Ascending aorta (tissue), 2 donors: ENCODE measurements around the gene PGM3. TPM values are rescaled to one million over a fixed set of nuclear protein-coding genes. Genes with fewer than 3 reads are reported as not detected.

Experiments used
- DNase-seq, 2 donors: peaks; one replicate each; pipeline ENCODE4 v3.0.0-alpha.2; 2019; ENCODE audit warnings: low spot score in 2 of 2
- H3K27ac ChIP-seq, 2 donors: fragments of 200-600 bp; sonication (generic); one replicate each; pipeline ENCODE4 v1.5.1; 2016 to 2017; ENCODE audit warnings: mild to moderate bottlenecking in 1 of 2
- H3K27me3 ChIP-seq: fragments of 200-600 bp; sonication (generic); one replicate; pipeline ENCODE4 v1.5.1; 2017
- H3K36me3 ChIP-seq, 2 donors: fragments of 200-600 bp; sonication (generic); one replicate each; pipeline ENCODE4 v1.5.1; 2016
- H3K4me1 ChIP-seq, 2 donors: fragments of 200-600 bp; sonication (generic); one replicate each; pipeline ENCODE4 v1.5.1; 2016 to 2017; ENCODE audit warnings: mild to moderate bottlenecking in 1 of 2
- H3K4me3 ChIP-seq, 2 donors: fragments of 200-600 bp; sonication (generic); one replicate each; pipeline ENCODE4 v1.5.1; 2016 to 2017; ENCODE audit warnings: mild to moderate bottlenecking in 1 of 2
- H3K9me3 ChIP-seq, 2 donors: fragments of 200-600 bp; sonication (generic); one replicate each; pipeline ENCODE4 v1.5.1; 2016
- CTCF ChIP-seq, 3 experiments: fragments of 200-600 bp in 2 of 3; fragments of 450-650 bp in 1 of 3; sonication (generic) in 2 of 3; IDR thresholded peaks; one replicate each; pipeline ENCODE4 v1.5.1; 2016 to 2019; ENCODE audit warnings: antibody characterized with exemption in 3 of 3, mild to moderate bottlenecking in 1 of 3, moderate library complexity in 1 of 3
- intact Hi-C: fragments of 100-400 bp; cut with DNase I; formaldehyde crosslinking; loops from one replicate; pipeline ENCODE4 v1.15.1; 2023
- total RNA-seq: library from RNA; depleted of rRNA; stranded (reverse); fragments of >200 nt; gene quantifications from one replicate; pipeline ENCODE4 v1.1.0, GENCODE V29; 2016

The PGM3 gene
- total RNA-seq, 1 donor from 2014 or later, result 17.9 TPM

- Histone ChIP-seq H3K9me3 (no peaks in the 10 kb centered on the region), H3K4me1 (no peaks in the 10 kb centered on the region)
- intact Hi-C loops, result no loop called here
Observed at GRCh38 chr6:83126807-83127206, 66.3 kb downstream of the PGM3 start.

GRCh38 chr6:83126223-83126622 lies 66.8 kb downstream of the PGM3 start:
- Histone ChIP-seq H3K4me3 (no peak overlapping the region), H3K27ac (no peak overlapping the region), H3K4me1 (no peaks in the 10 kb centered on the region), H3K36me3 (peaks cover 39 to 75% of the 10 kb centered on the region in 2 donors), H3K9me3 (no peaks in the 10 kb centered on the region), H3K27me3 (no peaks in the 10 kb centered on the region)
- intact Hi-C loops, result no loop called here
- no peak for DNase-seq
- no peak for TF ChIP-seq CTCF (IDR thresholded peaks at IDR 0.05)

More at GRCh38 chr6:83126807-83127206, 66.3 kb downstream of the PGM3 start:
- Histone ChIP-seq H3K4me3 (no peak overlapping the region), H3K36me3 (peaks cover 41 to 78% of the 10 kb centered on the region in 2 donors), H3K27ac (no peak overlapping the region), H3K27me3 (no peaks in the 10 kb centered on the region)
- DNase-seq, result no peak
- TF ChIP-seq CTCF (IDR thresholded peaks at IDR 0.05), result no peak

DNA sequence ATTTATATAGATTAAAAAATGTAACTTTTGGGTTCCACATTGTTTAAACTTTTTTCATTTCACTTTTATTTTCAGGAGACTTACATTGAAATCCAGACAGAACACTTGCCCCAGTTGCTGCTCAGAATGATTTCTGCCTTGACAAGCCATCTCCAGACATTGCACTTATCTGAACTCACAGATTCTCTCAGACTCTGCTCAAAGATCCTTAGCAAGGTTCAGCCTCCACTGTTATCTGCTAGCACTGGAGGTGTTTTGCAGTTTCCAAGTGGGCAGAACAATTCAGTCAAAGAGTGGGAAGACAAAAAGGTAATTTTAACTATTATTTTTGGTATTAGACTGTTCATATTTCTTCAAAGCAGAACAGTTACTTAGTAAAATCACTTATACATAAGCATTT lies 67.6 kb downstream of the PGM3 start:
- no peak for TF ChIP-seq CTCF (IDR thresholded peaks at IDR 0.05)
- Histone ChIP-seq H3K36me3 (peaks cover 35 to 77% of the 10 kb centered on the region in 2 donors), H3K27ac (no peak overlapping the region), H3K4me1 (no peaks in the 10 kb centered on the region), H3K9me3 (no peaks in the 10 kb centered on the region), H3K4me3 (no peak overlapping the region), H3K27me3 (no peaks in the 10 kb centered on the region)
- no peak for DNase-seq
- intact Hi-C loops, result no loop called here

- no peak for TF ChIP-seq CTCF (IDR thresholded peaks at IDR 0.05)
- Histone ChIP-seq H3K36me3 (peaks cover 31 to 71% of the 10 kb centered on the region in 2 donors), H3K27me3 (no peaks in the 10 kb centered on the region), H3K4me1 (no peaks in the 10 kb centered on the region), H3K4me3 (no peak overlapping the region), H3K27ac (no peak overlapping the region), H3K9me3 (no peaks in the 10 kb centered on the region)
- no peak for DNase-seq
- intact Hi-C loops, result no loop called here
Observed at GRCh38 chr6:83124553-83124952, 68.5 kb downstream of the PGM3 start.

DNA sequence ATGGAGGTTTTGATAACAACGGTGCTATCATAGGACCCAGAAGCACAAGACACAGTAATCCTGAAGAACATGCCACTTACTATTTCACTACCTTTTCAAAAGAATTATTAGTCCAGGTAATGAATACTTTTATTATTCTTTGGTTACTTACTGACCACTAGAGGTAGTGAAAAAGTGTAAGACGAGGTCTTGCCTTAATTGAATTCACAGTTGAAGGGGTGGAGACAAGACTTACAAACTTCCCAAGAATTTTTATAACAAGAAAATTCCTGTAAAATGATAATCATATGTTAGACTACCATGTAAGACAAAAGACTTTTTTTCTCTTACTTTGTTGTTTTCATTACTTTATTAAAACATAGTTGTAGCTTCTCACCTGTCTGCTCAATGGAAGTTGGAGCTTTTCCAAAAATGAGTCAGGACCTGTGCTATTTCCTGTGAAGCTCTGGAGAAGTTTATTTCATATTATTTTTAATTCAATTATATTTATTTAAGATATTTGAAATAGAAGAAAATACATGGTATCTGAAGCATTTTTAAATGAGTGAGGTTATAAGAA lies 73.2 kb downstream of the PGM3 start:
- H3K36me3 ChIP-seq, result peaks cover 10 to 33% of the 10 kb centered on the region in 2 donors
- intact Hi-C loops, result no loop called here

More for the DNA sequence above, 73.2 kb downstream of the PGM3 start:
- H3K27ac ChIP-seq, result no peak overlapping the region
- no peaks in the 10 kb centered on the region for H3K4me1 ChIP-seq
- no peak for TF ChIP-seq CTCF (IDR thresholded peaks at IDR 0.05)
- H3K4me3 ChIP-seq, result no peak overlapping the region
- no peak for DNase-seq
- no peaks in the 10 kb centered on the region for H3K27me3 ChIP-seq
- H3K9me3 ChIP-seq, result no peaks in the 10 kb centered on the region
